ENCODE data around the gene RTN4R. TPM values are rescaled to one million over a fixed set of nuclear protein-coding genes. Genes with fewer than 3 reads are reported as not detected.
"Not testable (repeated sequence)": the region's sequence is repeated elsewhere in the genome, so short reads cannot be mapped to it uniquely, and the experiment has no call there.

Gene RTN4R
- total RNA-seq, 1 donor from 2014 or later: 0.43 TPM

DNA sequence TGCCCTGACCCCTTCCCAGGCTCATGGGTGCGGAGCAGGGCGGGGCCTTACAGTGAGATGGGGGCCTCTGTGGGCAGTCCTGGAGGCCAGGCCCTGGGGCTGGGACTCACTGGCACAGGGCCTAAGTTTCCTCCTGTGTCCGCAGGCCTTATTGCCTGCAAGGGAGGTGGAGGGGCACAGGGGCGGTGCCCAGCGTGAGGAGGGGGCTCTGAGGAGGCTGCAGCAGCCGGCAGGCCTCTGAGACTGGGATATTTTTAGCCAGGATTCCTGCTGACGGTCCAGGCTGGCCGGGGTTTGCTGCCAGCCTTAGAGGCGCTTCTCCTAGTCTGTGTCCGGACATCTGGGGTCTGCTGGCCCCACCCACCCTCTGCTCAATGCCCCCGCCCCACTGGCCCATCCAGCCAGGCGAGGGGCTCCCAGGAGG is 5.7 kb upstream of the RTN4R start:
- H3K27me3 ChIP-seq: no peaks in the 10 kb centered on the region
- TF ChIP-seq, protein P1, sequence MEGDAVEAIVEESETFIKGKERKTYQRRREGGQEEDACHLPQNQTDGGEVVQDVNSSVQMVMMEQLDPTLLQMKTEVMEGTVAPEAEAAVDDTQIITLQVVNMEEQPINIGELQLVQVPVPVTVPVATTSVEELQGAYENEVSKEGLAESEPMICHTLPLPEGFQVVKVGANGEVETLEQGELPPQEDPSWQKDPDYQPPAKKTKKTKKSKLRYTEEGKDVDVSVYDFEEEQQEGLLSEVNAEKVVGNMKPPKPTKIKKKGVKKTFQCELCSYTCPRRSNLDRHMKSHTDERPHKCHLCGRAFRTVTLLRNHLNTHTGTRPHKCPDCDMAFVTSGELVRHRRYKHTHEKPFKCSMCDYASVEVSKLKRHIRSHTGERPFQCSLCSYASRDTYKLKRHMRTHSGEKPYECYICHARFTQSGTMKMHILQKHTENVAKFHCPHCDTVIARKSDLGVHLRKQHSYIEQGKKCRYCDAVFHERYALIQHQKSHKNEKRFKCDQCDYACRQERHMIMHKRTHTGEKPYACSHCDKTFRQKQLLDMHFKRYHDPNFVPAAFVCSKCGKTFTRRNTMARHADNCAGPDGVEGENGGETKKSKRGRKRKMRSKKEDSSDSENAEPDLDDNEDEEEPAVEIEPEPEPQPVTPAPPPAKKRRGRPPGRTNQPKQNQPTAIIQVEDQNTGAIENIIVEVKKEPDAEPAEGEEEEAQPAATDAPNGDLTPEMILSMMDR (IDR thresholded peaks at IDR 0.05): no peak
- H3K9me3 ChIP-seq: no peaks in the 10 kb centered on the region
- no peak overlapping the region for H3K27ac ChIP-seq
- no peak overlapping the region for H3K4me3 ChIP-seq
- DNase-seq (ENCODE audit: low spot score in 2 of 2): no peak
- H3K36me3 ChIP-seq: no peaks in the 10 kb centered on the region
- H3K4me1 ChIP-seq: no peaks in the 10 kb centered on the region
- intact Hi-C loops (cut with DNase I): no loop called here

DNA sequence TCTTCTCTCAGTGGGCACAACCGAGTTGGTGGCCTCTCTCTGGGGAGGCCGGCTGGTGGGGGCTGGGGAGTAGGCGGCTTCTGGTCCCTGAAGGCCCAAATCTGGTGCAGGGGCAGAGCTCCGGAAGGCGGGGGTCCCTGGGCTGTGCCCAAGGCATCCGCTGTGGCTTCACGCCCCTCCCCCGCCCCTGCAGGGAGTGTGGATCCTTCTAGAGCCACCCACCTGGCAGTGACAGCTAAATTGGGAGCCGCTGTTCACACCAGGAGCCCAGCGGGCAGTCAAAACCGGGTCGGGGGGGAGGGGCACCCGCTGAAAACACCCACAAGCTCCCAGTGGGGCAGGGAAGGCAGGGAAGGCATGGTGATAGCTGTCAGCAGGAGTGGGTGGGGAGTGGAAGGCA is 4.6 kb upstream of the RTN4R start:
- Histone ChIP-seq H3K27me3 (no peaks in the 10 kb centered on the region), H3K9me3 (no peaks in the 10 kb centered on the region)
- intact Hi-C loops (cut with DNase I): no loop called here

DNA sequence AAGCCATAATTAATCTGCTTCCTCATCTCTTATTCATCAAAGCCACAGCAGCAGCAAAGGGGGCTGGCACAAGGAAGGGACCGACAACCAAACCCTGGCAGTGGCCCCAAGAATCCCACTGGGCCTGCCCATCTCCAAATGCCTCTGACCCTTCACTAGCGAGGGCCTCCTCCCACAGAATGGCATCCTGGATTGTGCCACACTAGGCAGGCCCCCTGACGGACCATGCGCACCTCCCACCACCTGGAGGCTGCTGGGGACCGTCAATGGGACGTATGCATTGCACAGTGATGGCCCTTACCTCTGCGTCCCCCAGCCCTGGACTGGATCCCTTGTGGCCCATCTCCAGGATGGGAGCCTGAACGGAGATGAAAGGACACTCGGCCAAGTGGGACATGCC is 4.1 kb upstream of the RTN4R start:
- no peaks in the 10 kb centered on the region for H3K9me3 ChIP-seq
- peaks cover 10 to 11% of the 10 kb centered on the region in 2 donors for H3K4me1 ChIP-seq
- H3K27ac ChIP-seq: no peak overlapping the region
- H3K27me3 ChIP-seq: no peaks in the 10 kb centered on the region
- no peak for DNase-seq (ENCODE audit: low spot score in 2 of 2)
- H3K4me3 ChIP-seq: no peak overlapping the region
- TF ChIP-seq, protein P1 (IDR thresholded peaks at IDR 0.05): no peak
- intact Hi-C loops (cut with DNase I): no loop called here
- H3K36me3 ChIP-seq: no peaks in the 10 kb centered on the region

More for the DNA sequence above, 4.6 kb upstream of the RTN4R start:
- Histone ChIP-seq H3K27ac (no peak overlapping the region), H3K36me3 (no peaks in the 10 kb centered on the region), H3K4me1 (peaks cover 5 to 6% of the 10 kb centered on the region in 2 donors), H3K4me3 (no peak overlapping the region)
- no peak for DNase-seq (ENCODE audit: low spot score in 2 of 2)
- TF ChIP-seq, protein P1 (IDR thresholded peaks at IDR 0.05): no peak

DNA sequence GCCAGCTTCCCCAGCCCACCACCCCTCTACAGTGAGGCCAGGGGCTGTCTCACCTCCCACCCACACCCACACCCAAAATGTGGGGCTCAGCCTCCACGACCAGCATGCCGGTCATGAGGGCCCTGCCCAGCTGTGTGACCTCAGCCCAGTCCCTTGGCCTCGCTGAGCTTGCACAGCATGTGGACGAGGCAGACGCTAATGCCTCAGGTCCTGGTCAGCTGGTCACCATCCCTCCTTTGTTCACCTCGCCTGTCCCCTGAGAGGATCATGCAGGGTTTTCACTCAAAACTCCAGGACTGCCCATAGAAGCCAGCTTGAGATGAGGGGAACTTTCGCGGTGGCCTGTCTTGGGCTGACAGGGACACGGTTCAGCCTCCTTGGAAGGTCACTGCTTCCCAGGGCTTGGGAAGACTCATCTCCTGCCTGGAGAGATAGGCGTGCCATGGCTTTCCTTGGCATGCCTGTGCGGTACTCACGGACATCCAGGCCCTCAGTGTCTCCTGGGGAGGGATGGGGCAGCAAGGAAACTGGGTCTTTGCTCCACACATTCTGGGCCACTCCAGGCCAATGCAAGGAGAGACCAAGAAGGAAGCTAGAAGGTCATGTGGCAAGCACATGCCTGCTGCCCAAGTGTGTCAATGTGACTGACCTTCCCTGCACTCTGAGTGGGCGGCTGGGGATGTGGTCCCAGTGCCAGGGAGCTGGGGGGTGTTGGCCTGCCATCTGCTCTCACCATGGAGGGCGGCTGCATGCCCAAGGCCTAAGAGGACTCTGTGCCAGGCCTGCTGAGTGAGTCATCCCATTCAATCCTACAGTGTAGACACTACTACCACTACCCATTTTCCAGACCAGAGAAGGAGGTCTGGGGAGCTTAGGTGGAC is 3.2 kb upstream of the RTN4R start:
- Histone ChIP-seq H3K36me3 (no peaks in the 10 kb centered on the region), H3K27ac (no peak overlapping the region), H3K27me3 (no peaks in the 10 kb centered on the region), H3K4me1 (peaks cover 10 to 11% of the 10 kb centered on the region in 2 donors), H3K9me3 (no peaks in the 10 kb centered on the region), H3K4me3 (no peak overlapping the region)
- intact Hi-C loops (cut with DNase I): no loop called here
- no peak for DNase-seq (ENCODE audit: low spot score in 2 of 2)
- TF ChIP-seq, protein P1 (IDR thresholded peaks at IDR 0.05): no peak

DNA sequence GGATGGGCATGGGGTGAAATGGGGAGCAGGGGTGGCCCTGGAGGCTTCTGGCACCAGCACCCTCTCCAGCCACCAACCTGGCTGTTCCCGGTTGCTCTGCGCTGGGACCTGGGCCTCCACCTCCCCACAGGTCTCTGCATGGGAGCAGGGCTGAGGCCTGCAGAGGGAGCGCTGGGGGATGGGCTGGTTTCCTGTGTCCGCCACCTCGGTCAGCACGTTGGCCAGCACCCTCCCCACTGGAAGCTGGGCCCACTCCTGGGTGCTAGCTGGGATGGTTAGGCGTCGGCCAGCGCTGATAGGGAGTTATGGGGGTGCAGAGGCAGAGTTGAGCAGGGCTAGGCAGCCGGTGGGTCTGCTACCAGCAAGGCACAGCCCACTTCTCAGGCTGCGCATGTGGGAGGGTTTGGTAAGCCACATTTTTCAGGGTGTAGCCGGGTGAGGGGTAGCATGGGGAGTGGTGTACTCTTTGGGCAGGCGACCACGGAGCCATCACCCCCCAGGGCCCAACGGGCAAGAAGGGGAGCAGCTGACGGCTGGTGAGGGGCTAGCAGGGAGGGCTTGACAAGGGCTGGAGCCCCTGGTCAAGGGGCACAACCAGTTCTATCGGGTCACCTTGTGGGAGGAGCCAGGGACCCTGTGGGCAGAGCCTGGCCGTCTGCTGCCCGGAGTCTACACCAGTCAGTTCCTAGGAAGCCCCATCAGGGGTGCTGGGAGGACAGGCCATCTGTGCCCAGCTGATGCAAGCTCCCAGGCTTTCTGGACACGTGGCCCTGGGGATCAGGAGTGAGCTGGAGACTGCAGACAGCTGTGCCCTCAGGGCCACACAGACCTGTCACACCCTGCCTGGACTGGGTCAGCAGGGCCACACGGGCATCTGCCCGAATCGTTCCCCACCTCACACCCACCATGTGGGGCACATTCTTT is 2.3 kb upstream of the RTN4R start:
- H3K9me3 ChIP-seq; H3K27me3 ChIP-seq; H3K4me3 ChIP-seq; intact Hi-C loops (cut with DNase I); DNase-seq (ENCODE audit: low spot score in 2 of 2); H3K27ac ChIP-seq; H3K36me3 ChIP-seq: not testable (repeated sequence)
- peaks cover 10 to 11% of the 10 kb centered on the region in 2 donors for H3K4me1 ChIP-seq

DNA sequence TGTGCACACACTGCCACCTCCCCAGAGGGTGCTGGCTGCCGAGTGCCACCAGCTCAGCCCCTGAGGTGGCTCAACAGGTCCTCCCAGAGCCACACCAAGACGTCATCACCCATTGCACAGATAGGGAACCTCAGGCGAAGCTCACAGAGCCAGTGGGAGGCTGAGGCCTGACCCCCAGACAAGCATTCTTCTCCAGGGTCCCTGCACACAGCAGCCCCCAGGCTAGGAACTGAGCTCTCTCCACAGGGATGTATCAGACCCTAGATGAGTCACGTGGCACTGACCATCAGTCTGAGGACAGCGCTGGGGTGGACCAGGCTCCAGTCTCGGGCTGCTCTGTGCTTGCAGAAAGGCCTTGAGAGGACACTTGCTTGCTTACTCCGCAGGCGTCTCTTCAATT is 1.6 kb upstream of the RTN4R start:
- H3K4me3 ChIP-seq; H3K27ac ChIP-seq; H3K36me3 ChIP-seq; H3K27me3 ChIP-seq; DNase-seq (ENCODE audit: low spot score in 2 of 2); H3K9me3 ChIP-seq: not testable (repeated sequence)
- intact Hi-C loops (cut with DNase I): loop anchor here (5.0 kb wide), 1 partner anchor 57 kb away; no protein-coding TSS in a partner anchor
- peaks cover 10 to 11% of the 10 kb centered on the region in 2 donors for H3K4me1 ChIP-seq

DNA sequence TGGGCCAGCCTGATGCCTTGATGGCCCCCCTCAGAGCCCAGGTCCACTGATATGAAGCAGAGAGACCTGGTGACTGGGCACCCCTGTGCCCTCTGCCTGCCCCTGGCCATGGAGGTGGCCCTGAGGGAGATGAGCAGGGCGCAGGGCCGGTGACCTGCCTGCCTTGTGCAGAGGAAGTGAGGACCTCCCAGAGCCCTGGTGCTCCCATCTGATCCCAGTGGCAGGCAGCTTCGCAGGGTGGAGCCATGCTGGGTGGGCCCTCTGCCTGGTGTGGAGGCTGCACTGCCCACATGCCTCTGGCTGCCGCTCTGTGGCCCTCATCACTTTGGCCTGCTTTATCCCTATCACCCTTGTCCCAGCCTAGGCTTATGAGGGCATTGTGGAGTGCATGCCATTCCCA is 1.1 kb upstream of the RTN4R start:
- not testable (repeated sequence) for H3K27ac ChIP-seq
- intact Hi-C loops (cut with DNase I): loop anchor here (5.0 kb wide), 1 partner anchor 57 kb away; no protein-coding TSS in a partner anchor

More for the DNA sequence above, 1.1 kb upstream of the RTN4R start:
- not testable (repeated sequence) for DNase-seq (ENCODE audit: low spot score in 2 of 2); H3K36me3 ChIP-seq; H3K9me3 ChIP-seq; H3K4me3 ChIP-seq; H3K27me3 ChIP-seq
- H3K4me1 ChIP-seq: peaks cover 10 to 11% of the 10 kb centered on the region in 2 donors

Data from ascending aorta (tissue), 2 donors.